Nephron (organoid): ENCODE measurements around the gene LCN2.

ENCODE experiments used
- H3K27ac Mint-ChIP-seq, 3 experiments: 2 replicates each; pipeline ENCODE4 v1.8.0; 2020; ENCODE audit warnings: mixed read lengths in 3 of 3, mild to moderate bottlenecking in 2 of 3, moderate library complexity in 1 of 3
- H3K27me3 Mint-ChIP-seq: 2 replicates; pipeline ENCODE4 v1.8.0; 2021; ENCODE audit warnings: low read depth, mild to moderate bottlenecking, moderate library complexity, mixed read lengths
- H3K36me3 Mint-ChIP-seq: 2 replicates; pipeline ENCODE4 v1.8.0; 2020; ENCODE audit warnings: low read depth, mixed read lengths
- H3K4me1 Mint-ChIP-seq: 2 replicates; pipeline ENCODE4 v1.8.0; 2020; ENCODE audit warnings: mixed read lengths
- H3K4me3 Mint-ChIP-seq, 3 experiments: 2 replicates each; pipeline ENCODE4 v1.8.0; 2020; ENCODE audit warnings: mild to moderate bottlenecking in 3 of 3, mixed read lengths in 3 of 3, moderate library complexity in 2 of 3
- H3K9me3 Mint-ChIP-seq: 2 replicates; pipeline ENCODE4 v1.8.0; 2020; ENCODE audit warnings: mixed read lengths
- CTCF ChIP-seq, 3 experiments: fragments of 200-600 bp; sonication (generic); IDR thresholded peaks; one replicate each; pipeline ENCODE4 v1.5.0; 2021; ENCODE audit warnings: antibody characterized with exemption in 3 of 3; ENCODE audit not compliant: unreplicated experiment in 3 of 3

LCN2 gene

DNA sequence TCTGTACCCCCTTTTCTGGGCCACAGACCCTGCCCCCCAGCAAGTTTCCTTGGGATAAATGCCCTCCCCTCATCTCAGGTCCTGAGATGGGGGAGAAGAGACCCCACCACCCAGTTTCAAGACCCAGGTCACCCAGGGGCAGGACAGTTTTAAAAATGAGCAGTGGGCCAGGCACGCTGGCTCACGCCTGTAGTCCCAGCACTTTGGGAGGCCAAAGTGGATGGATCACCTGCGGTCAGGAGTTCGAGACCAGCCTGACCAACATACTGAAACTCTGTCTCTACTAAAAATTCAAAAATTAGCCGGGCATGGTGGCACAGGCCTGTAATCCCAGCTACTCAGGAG lies 27.8 kb upstream of the LCN2 start:
- H3K27me3 Mint-ChIP-seq, result peaks cover 4% of the 10 kb centered on the region
- no peaks in the 10 kb centered on the region for H3K9me3 Mint-ChIP-seq
- peaks cover 14% of the 10 kb centered on the region for H3K4me1 Mint-ChIP-seq
- TF ChIP-seq CTCF (IDR thresholded peaks at IDR 0.05; ENCODE audit: unreplicated experiment in 3 of 3), result no peak
- peaks cover 3% of the 10 kb centered on the region for H3K36me3 Mint-ChIP-seq
- H3K4me3 Mint-ChIP-seq, result no peak overlapping the region
- no peak overlapping the region for H3K27ac Mint-ChIP-seq

- TF ChIP-seq CTCF (IDR thresholded peaks at IDR 0.05; ENCODE audit: unreplicated experiment in 3 of 3), result no peak
- Mint-ChIP-seq H3K4me3 (no peak overlapping the region), H3K36me3 (peaks cover 3% of the 10 kb centered on the region), H3K27me3 (peaks cover 4% of the 10 kb centered on the region), H3K4me1 (peaks cover 14% of the 10 kb centered on the region), H3K9me3 (no peaks in the 10 kb centered on the region), H3K27ac (no peak overlapping the region)
Observed at GRCh38 chr9:128121924-128122808, 27.1 kb upstream of the LCN2 start.

- Mint-ChIP-seq H3K9me3 (no peaks in the 10 kb centered on the region), H3K4me3 (no peak overlapping the region), H3K27ac (no peak overlapping the region)
Observed at GRCh38 chr9:128122809-128123175, 26.5 kb upstream of the LCN2 start.

DNA sequence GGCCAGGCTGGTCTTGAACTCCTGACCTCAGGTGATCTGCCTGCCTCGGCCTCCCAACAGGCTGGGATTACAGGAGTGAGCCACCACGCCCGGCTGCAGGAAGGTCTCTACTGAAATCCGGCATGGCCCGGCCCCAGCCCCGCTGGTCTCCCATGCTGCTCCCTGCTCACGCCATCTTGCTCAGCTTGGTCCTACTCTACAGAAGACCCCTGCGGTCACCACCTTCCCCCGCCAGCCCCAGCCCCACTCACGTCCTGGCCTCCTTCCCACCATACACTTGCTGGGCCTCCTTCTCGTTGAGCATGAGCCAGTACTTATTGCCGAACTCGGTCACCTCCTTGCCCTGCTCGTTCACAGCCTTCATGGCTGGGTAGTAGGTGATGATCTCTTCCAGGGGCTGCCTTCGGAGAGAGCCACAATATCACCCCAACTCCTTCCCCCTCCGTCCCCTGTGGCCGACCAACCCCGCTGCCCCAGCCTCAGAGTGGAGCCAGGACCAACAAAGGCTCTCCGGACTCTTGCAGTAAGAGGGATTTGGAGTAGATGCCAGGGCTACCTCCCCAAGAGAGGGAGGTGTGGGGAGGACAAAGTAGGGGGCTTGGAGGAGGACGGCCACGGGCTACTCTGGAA lies 25.7 kb upstream of the LCN2 start:
- Mint-ChIP-seq H3K4me1 (peaks cover 8% of the 10 kb centered on the region), H3K9me3 (no peaks in the 10 kb centered on the region), H3K36me3 (peaks cover 3% of the 10 kb centered on the region), H3K27me3 (no peaks in the 10 kb centered on the region), H3K4me3 (no peak overlapping the region), H3K27ac (no peak overlapping the region)
- no peak for TF ChIP-seq CTCF (IDR thresholded peaks at IDR 0.05; ENCODE audit: unreplicated experiment in 3 of 3)

More at GRCh38 chr9:128122809-128123175, 26.5 kb upstream of the LCN2 start:
- Mint-ChIP-seq H3K27me3 (peaks cover under 1% of the 10 kb centered on the region), H3K36me3 (peaks cover 3% of the 10 kb centered on the region), H3K4me1 (peaks cover 9% of the 10 kb centered on the region)
- no peak for TF ChIP-seq CTCF (IDR thresholded peaks at IDR 0.05; ENCODE audit: unreplicated experiment in 3 of 3)

DNA sequence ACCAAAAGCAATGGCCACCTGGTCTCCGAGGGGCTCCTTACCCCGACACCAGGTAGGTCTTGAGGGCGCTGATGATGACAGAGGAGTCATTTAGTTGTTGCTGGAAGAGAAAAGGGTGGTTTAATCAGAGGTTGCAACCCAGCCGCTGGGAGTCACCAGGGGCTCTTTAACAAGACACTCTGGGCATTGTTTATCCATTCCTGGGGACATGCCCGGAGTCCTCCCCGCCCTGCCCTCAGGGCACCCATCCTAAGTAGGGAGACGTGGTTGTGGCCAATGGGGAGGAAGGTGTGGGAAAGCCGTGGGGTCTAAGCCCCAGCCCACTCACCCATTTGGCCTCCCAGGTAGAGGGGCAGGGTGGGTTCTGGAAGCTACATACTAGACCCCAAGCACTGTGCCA lies 24.8 kb upstream of the LCN2 start:
- H3K9me3 Mint-ChIP-seq, result no peaks in the 10 kb centered on the region
- H3K27me3 Mint-ChIP-seq, result no peaks in the 10 kb centered on the region
- H3K36me3 Mint-ChIP-seq, result peaks cover 3% of the 10 kb centered on the region
- TF ChIP-seq CTCF (IDR thresholded peaks at IDR 0.05; ENCODE audit: unreplicated experiment in 3 of 3), result no peak
- peak overlapping the region in 2 of 3 experiments; percentile 72 to 85 for H3K4me3 Mint-ChIP-seq
- peaks cover 15% of the 10 kb centered on the region for H3K4me1 Mint-ChIP-seq
- no peak overlapping the region for H3K27ac Mint-ChIP-seq
